Ammon's horn (tissue), 1 donor: Measurements from ENCODE around the gene AK2.

ENCODE experiments used
- DNase-seq: peaks from one replicate; pipeline ENCODE4 v3.0.0-alpha.2; 2016; ENCODE audit warnings: low spot score

The AK2 gene

DNA sequence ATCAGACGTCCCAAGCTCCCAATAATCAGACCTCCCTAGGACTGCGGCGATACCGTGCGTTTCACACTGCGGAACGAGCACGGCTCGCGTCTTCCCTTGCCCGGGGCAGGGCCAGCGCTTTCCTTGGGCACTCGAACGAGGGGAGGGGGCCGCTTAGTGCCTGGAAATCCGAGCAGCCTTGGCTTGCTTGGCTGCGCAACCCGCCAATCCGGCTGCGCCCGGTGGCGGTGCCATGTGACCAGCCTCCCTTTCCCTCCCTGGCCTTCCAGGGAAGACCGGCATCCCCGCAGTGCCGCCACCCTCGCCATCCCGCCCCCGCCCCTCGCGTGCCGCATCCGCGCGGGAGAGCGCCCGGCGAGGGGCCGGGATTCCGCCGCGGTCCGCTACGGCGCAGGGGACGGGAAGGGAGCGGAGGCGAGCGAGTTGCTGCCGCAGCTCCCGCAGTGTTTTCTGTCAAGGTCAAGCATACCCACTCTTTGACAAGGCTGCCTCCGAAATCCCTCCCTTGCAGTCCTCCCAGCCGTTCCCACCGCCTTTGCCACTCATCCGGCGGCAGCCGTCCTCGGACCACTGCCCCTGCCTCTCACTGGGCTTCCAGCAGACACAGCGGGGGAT, 63.8 kb downstream of the AK2 start:
- peak; percentile 82 for DNase-seq

DNA sequence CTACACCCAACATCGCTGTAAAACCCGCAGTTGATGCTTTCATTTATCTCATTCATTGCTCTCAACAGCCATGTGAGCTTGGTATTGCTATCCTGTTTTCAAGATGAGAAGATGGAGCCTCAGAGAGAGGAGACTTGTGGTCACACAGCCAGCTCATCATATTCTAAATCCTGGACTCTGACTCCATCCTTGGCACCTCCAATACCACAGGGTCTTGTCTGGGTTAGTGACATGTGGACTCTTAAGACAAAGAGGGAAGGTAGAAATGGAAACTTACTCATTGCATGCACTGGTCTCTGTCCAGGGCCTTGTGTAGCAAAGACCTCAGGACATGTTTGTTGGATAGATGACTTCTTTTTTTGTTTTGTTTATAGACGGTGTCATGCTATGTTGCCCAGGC, 65.1 kb downstream of the AK2 start:
- DNase-seq: no peak

DNA sequence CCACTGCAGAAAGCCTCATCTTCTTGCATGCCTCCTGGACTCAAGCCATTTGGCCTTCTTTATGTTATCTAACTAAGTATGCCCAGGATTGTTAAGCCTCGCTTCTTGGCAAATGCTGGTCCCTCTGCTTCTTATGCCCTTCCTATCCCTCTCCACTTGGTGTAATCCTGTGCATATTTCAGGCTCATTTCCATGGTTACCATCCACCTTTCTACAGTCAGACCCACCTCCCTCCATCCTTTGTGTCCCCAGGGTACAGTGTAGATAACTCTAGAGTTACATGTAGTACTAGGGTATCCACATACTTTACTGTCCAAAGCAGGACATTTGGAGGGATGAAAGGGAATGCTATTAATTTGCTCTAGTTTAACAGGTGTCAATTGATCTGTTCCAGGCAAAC, 65.5 kb downstream of the AK2 start:
- no peak for DNase-seq

DNA sequence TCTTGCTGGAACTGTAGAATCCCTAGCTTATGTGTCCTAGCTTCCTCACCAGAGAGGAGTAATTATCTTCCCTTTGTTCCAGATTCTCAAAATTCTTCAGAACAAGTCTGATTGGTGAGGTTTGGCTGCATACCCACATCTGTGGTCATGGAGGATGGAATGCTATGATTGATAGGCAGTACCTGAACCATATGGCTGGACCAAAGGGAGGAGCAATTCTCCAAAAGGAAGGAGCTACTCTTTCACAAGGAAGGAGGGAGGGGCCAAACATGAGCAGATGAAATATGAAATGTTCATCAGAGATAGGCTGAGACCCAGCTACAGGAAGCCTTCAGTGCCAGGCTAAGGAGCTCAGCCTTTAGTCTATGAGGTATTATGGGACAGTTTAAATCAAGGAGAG, 67.1 kb downstream of the AK2 start:
- DNase-seq: no peak

DNA sequence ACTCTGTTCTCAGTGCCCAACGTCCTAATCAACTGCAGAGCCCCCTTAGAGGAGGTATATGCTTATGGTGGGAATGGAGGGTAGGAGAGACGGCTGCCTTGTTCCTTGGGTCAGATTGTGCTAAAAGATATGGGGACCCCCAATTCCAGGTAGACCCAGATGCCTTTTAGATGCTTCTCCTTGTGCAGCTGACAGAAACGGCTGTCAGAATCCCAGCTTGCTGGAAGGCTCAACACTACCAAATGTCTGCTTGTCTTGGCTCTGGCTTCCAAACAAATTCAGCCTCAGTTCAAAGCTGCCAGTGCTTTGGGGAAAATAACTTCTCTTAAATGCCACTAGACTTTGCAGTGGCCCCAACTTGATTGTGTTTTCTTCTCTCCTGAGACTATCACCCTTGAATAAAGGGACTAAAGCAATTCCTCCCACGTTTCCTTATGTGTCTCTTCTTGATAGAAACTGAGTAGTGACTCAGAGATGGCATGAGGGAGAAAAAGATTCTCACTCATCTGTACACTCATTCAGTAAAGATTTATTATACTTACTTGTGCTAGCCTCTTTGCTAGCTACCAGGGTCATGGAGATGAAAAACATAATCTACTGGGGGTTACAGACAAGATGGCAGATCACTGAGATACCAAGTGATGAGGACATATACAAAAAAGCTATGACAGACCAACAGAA, 68.7 kb downstream of the AK2 start:
- no peak for DNase-seq

DNA sequence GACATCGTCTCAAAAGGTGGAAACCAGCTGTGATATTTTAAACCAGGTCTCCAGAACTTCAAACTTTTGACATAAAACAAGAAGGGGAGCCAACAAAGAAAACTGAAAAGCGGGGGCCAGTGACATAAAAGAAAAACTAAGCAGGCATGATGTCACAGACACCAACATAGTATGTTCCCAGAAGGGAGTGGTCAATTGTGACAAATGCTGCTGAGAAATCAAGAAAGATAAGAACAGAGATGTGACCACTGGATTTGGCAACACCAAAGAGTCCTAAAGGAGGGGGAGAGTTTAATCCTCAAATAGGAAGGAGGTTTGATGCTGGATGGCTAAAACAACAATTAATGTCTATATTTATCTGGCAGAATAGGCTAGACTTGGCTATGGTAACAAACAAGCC, 69.8 kb downstream of the AK2 start:
- no peak for DNase-seq

DNA sequence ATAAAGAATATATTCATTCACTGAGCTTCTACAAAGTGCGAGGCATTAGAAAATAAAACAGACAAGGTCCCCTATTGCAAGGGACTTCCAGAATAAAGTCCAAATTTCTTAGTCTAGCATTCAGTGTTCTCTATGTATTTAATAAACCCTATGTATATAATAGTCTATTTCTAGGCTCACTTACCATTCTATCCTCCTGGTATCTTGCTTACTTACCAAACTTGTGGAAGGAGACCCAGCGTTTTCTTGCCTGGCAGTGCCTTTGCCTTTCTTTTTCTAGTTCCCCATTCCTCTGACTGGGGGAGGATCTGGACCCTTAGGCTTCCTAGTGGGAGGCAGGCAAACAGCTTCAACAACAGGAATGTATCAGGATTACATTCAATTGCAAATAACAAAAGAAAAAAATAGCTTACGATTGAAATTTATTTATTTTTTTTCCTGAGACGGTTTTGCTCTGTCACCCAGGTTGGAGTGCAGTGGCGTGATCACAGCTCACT, 71.4 kb downstream of the AK2 start:
- DNase-seq: no peak

DNA sequence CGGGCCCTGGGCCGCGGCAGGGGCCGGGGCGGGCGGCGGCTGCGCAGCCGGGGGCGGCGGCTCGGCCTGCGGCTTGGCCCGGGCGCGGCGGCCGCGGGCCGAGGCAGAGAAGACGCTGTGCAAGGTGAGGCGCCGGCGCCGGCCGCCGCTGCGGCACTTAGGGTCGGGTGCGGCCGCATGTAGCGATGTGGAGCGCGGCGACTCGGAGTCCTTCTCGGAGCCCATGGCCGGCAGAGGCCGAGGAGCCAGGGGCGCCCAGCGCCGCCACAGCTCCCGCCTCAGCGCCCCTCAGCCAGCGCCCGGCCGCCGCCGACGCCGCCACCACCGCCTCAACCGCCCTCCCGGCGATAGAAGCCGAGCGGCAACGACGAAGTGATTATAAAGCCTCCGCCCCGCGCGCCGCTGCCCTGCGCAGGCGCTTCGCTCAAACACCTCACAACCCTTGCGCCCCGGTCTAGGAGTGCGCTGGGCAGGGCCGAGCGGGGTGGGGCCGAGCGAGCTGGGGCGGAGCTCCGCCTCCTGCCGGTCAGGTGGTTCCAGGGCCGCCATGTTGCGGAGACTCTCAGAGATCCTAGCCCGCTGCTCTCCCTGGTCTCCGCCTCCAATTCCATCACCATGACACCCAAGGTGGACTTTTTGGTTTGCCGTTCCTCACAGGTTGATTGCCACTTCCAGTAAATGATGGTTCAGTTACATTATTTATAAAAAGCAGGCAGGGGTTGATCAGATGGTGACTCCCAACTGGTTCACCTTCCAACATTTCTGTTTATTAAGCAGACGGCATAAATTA, 72.0 kb downstream of the AK2 start, which contains the start of gene RNF19B:
Gene RNF19B (minus strand): TSS at position 349 of the 790 bp plus-strand sequence. CDS start 124 bp downstream, at position 225.
- DNase-seq: peak; percentile 96

DNA sequence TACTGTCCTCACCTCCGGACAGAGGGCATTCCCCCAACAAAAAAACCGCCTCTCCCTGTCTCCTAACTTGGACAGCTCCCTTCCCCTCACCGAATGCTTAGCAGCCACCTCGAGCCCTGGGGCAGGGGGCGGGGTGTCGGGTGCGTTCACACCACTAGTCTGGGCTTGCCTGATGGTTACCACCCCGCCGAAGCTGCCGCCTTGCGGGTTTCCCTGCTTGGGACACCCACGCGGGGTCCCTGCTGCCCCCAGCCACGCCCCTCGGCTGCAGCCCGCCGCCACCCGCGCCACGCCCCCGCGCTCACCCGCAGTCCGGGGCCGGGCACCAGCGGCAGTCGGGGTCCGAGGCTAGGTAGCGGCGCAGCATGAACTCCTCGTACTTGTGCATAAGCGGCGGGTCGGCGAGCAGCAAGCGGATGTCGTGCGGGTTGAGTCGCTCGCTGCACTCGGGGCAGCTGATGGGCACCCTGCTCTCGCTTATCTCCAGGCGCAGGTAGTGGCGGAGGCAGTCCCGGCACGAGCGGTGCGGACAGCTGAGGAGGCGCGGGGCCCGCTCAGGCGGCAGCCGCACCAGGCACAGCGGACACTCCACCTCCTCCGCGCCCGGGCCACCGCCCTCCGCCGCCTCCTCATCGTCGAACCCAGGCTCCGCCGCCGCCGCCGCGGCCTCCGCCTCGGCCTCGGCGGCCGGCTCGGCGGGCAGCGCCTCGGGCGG, 72.8 kb downstream of the AK2 start:
- peak; percentile 45 for DNase-seq

DNA sequence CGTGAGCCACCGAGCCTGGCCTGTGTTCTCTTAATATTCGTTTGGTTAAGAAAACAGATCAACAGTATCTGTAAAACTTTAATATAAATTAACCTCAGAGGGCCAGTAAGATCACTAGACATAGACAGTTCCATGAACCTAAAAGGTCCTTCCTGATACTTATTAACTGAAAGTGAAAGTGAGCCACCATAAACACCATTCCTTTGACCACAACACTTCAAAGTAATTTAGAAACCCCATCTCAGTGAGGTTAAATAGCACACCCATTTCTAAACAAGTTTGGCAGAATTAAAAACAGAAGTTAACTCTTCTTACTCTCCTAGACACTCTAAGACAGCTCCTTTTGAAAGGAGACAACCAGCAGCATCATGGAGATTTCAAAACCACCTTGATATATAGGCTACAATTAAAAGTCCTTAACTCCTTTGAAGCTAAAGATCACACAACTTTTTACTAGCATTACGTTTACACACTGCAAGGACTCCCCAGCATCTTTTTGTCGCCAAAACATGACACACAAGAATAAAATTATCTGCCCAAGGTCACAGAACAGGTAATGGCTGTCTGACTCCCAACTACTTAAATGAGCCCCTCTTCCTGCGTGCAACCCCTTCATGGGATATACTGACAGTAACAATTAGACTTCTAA, 74.3 kb downstream of the AK2 start:
- no peak for DNase-seq

DNA sequence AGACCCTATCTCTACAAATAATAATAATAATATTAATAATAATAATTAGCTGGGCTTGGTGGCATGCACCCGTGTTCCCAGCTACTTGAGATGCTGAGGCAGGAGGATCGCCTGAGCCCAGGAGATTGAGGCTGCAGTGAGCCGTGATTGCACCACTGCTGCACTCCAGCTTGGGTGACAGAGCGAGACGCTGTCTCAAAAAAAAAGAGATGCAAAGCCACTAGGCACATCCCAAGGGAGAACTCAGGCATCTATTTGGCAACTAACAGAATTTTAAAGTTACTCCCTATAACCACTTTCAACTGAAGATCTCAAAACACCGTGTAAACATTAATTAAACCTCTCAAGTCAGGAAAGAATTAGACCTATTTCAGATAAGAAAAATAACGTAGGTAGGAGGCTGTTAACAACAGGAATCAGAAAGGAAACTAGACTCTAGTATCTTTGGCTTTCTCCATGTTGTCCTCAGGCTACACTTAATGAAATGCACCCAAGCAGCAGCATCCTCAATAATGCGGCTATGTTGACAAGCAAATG, 75.8 kb downstream of the AK2 start:
- DNase-seq: no peak

DNA sequence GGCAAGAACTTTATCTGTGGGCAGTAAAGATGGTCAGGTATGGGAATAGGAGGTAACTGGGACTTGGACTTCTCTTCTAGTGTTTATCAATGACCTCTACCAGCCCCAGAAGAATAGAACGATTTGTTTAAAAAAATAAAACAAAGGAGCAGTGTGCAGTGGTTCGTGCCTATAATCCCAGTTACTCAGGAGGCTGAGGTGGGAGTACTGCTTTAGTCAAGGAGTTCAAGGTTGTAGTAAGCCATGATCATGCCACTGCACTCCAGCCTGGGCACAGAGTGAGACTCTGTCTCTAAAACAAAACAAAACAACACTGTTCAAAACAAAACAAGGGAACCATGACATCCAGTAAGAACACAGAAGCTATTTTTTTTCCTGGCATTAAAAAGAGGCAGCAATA, 76.3 kb downstream of the AK2 start:
- no peak for DNase-seq

DNA sequence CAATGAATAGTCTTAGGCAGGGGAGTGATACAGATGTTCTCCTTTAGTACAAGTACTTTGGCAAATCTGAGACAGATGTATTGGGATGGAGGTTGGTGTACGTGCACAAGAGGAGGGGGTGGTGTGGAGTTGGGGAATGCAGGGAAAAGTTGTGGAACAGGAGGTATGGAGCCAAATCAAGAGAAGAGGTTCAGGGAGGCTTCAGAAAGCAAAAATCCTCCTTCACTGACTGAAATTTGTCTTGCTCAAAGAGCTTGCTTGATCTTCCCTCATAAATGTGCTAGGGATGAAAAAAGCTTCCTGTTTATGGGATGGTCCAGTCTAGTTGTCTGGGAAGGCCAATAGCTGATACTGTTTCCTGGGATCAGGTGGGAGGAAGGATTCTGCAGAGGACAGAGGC, 77.9 kb downstream of the AK2 start:
- no peak for DNase-seq
